Gastroesophageal sphincter (tissue), 4 donors: ENCODE results near the gene OPN4. TPM values are rescaled to one million over a fixed set of nuclear protein-coding genes. Genes with fewer than 3 reads are reported as not detected.

Source experiments
- ATAC-seq: fragments of 150-250 bp; one replicate; pipeline ENCODE4 v1.9.1; 2016; ENCODE audit warnings: mild to moderate bottlenecking, moderate library complexity
- H3K27ac ChIP-seq, 4 donors: fragments of 200-600 bp; sonication (generic) in 3 of 4; 1 replicate in 3 of 4; 2 replicates in 1 of 4; pipeline ENCODE4 v1.5.1; 2016 to 2019
- H3K27me3 ChIP-seq: fragments of 200-600 bp; sonication (generic); one replicate; pipeline ENCODE4 v1.5.1; 2019
- H3K36me3 ChIP-seq, 2 donors: fragments of 200-600 bp; sonication (generic); one replicate each; pipeline ENCODE4 v1.5.1; 2019; ENCODE audit warnings: control low read depth in 1 of 2
- H3K4me1 ChIP-seq, 3 donors: fragments of 200-600 bp; sonication (generic); 1 replicate in 2 of 3; 2 replicates in 1 of 3; pipeline ENCODE4 v1.5.1; 2016 to 2019; ENCODE audit warnings: control low read depth in 2 of 3
- H3K4me3 ChIP-seq, 2 donors: fragments of 200-600 bp; sonication (generic); one replicate each; pipeline ENCODE4 v1.5.1; 2019; ENCODE audit warnings: mild to moderate bottlenecking in 1 of 2, moderate library complexity in 1 of 2
- H3K9me3 ChIP-seq, 3 donors: fragments of 200-600 bp; sonication (generic); one replicate each; pipeline ENCODE4 v1.5.1; 2017 to 2019; ENCODE audit warnings: control low read depth in 2 of 3
- CTCF ChIP-seq, 4 experiments: fragments of 200-600 bp in 2 of 4; fragments of 450-650 bp in 2 of 4; sonication (generic) in 1 of 4; IDR thresholded peaks; one replicate each; pipeline ENCODE4 v1.5.1; 2017 to 2019; ENCODE audit warnings: antibody characterized with exemption in 4 of 4, mild to moderate bottlenecking in 2 of 4, moderate library complexity in 2 of 4
- EP300 ChIP-seq: sonication (generic); formaldehyde crosslinking; IDR thresholded peaks from one replicate; pipeline ENCODE4 v1.6.1; 2017; ENCODE audit warnings: antibody characterized with exemption, mild to moderate bottlenecking
- POLR2A ChIP-seq, 2 donors: fragments of 450-650 bp; IDR thresholded peaks; one replicate each; pipeline ENCODE4 v1.6.1; 2017; ENCODE audit warnings: antibody characterized with exemption in 2 of 2, mild to moderate bottlenecking in 2 of 2, moderate library complexity in 1 of 2
- POLR2AphosphoS5 ChIP-seq: sonication (generic); formaldehyde crosslinking; IDR thresholded peaks from one replicate; pipeline ENCODE4 v1.6.1; 2017; ENCODE audit warnings: antibody characterized with exemption
- WGBS, 2 donors: methylation state at CpG; one replicate each; pipeline ENCODE4 v1.1.5; 2018; ENCODE audit warnings: low coverage in 1 of 2; 5-methylcytosine and 5-hydroxymethylcytosine counted together
- total RNA-seq, 4 donors: library from RNA; depleted of rRNA; stranded (reverse); fragments of >200 nt; gene quantifications; one replicate each; pipeline ENCODE4 v1.1.0, GENCODE V29; 2016

The OPN4 gene
- total RNA-seq, 4 donors from 2014 or later = not detected

- no peaks in the 10 kb centered on the region for H3K9me3 ChIP-seq
- no peak overlapping the region for H3K4me3 ChIP-seq
- TF ChIP-seq CTCF (IDR thresholded peaks at IDR 0.05) = peak in 3 of 4 experiments; percentile 69 to 72 (median 70)
- TF ChIP-seq POLR2AphosphoS5 = no peak
- 16 to 17% methylated on average over 7 to 10 of the region's 10 CpGs for WGBS, 2 donors
- peaks cover 0 to 56% (median 13%) of the 10 kb centered on the region in 3 donors for H3K4me1 ChIP-seq
- H3K36me3 ChIP-seq = peaks cover 0 to 28% of the 10 kb centered on the region in 2 donors
- no peaks in the 10 kb centered on the region for H3K27me3 ChIP-seq
- H3K27ac ChIP-seq = peak overlapping the region in 3 of 4 donors; percentile 7 to 89 (median 65)
- peak; percentile 54 for ATAC-seq
Measured at GRCh38 chr10:86693721-86694369, 39.5 kb downstream of the OPN4 start.

DNA sequence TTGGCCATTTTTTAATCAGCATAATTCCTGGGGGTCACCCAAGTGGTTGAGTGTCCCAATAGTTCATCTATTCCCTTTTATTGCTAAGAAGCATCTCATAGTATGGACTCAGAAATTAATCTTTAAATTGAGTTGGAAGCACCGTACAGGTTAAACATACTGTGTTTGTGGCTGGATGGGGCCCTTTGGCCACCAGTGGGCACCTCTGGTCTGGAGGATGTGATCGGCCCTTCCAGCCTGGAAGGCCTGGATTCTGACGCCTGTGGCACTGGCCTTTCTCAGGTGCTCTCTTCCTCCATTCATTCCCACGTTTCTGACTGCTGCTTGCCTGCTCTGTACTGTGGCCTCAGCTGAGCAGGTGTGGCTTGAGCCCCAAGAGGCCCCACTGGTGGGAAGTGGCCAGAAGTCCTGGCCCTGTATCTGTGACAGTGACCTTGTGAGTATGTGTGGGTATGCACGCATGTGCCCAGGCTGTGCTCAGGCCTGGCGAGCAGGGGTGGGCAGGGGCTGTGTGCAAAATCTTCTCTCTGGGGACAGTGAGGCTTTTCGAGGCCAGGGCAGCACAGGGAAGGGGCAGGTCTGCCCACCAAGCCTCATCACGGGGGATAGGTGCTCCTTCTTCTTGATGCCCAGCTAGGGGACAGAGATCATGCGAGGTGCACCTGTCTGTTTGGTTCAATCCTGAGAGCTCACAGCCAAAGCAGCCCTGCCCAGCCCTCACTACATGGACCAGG lies 44.0 kb downstream of the OPN4 start:
- Histone ChIP-seq H3K27ac (peak overlapping the region in 3 of 4 donors; percentile 32 to 60 (median 32)), H3K27me3 (no peaks in the 10 kb centered on the region), H3K9me3 (no peaks in the 10 kb centered on the region), H3K36me3 (peaks cover 0 to 73% of the 10 kb centered on the region in 2 donors), H3K4me3 (no peak overlapping the region), H3K4me1 (peaks cover 0 to 11% (median 6%) of the 10 kb centered on the region in 3 donors)
- 57 to 74% methylated on average over 4 to 5 of the region's 9 CpGs for WGBS, 2 donors
- TF ChIP-seq POLR2AphosphoS5 (no peak), POLR2A (IDR thresholded peaks at IDR 0.05) (no peak), EP300 (no peak), CTCF (IDR thresholded peaks at IDR 0.05) (no peak)
- ATAC-seq = no peak

DNA sequence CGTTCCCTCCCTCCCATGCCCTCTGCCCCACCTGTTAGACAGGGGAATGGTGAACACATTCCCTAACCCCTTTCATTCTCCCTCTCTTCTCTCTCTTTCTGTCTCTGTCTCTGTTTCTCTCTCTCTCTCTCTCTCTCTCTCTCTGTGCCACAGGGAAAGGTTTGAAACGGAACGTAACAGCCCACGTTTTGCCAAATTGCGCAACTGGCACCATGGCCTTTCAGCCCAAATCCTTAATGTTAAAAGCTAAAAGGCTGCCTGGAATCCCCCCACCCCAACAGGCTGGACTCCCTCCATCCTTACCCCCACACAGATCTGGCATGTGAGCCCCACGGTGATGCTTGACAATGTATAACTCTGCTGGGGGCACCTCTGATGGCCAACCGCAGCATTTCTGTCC lies 44.8 kb downstream of the OPN4 start:
- peak overlapping the region in 3 of 4 donors; percentile 32 to 60 (median 32) for H3K27ac ChIP-seq
- no peaks in the 10 kb centered on the region for H3K9me3 ChIP-seq
- no peak overlapping the region for H3K4me3 ChIP-seq

DNA sequence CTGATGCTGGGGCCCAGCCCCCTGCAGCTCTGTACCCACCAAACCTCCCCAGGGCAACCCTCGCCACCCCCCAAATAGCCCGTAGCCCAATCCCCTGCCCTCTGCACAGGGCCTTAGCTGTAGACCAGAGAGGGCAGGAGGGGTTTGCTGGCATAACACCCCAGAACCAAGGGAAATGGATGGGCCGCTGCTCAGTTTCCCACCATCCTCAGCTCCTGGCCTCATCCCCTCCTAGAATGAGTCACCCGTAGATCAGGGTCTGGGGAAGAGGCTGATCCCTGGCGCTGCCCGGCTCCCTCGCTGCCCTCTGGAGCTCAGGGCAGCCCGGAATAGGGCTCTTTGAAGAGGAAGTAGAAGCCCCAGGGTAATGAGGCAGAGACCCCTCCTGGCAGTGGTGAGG lies 45.2 kb downstream of the OPN4 start:
- Histone ChIP-seq H3K4me3 (no peak overlapping the region), H3K27me3 (no peaks in the 10 kb centered on the region), H3K27ac (peak overlapping the region in 3 of 4 donors; percentile 22 to 60 (median 32)), H3K4me1 (no peaks in the 10 kb centered on the region), H3K36me3 (peaks cover 0 to 77% of the 10 kb centered on the region in 2 donors), H3K9me3 (no peaks in the 10 kb centered on the region)
- no peak for TF ChIP-seq CTCF (IDR thresholded peaks at IDR 0.05)
- no peak for TF ChIP-seq POLR2A (IDR thresholded peaks at IDR 0.05)
- TF ChIP-seq POLR2AphosphoS5 = no peak
- no peak for TF ChIP-seq EP300
- no peak for ATAC-seq
- 93% methylated on average over 6 of the region's 8 CpGs; no CpG with 5 or more reads in 1 of the 2 donors for whole genome bisulfite sequencing, 2 donors

More for the DNA sequence above, 44.8 kb downstream of the OPN4 start:
- ATAC-seq = no peak
- H3K4me1 ChIP-seq = peaks cover 0 to 3% (median 0%) of the 10 kb centered on the region in 3 donors
- TF ChIP-seq POLR2A (IDR thresholded peaks at IDR 0.05) (no peak), POLR2AphosphoS5 (no peak), EP300 (no peak), CTCF (IDR thresholded peaks at IDR 0.05) (no peak)
- peaks cover 0 to 77% of the 10 kb centered on the region in 2 donors for H3K36me3 ChIP-seq
- no peaks in the 10 kb centered on the region for H3K27me3 ChIP-seq
- WGBS, 2 donors = 82 to 87% methylated on average over 2 to 5 of the region's 7 CpGs
